NCI-H524 (cell line): ENCODE data around the gene SMIM12.
A peak's percentile ranks its signal among the peaks of the same experiment; 100 is the strongest.

Experiments used
- DNase-seq, 2 experiments: peaks; one replicate each; lab custom pipeline; 2025; lab: John Stamatoyannopoulos, UW

The SMIM12 gene

GRCh38 chr1:34859446-34860200 lies at the start of gene SMIM12:
Gene SMIM12, minus strand, starts transcription at chr1:34859749. Its CDS starts 3,772 bp downstream, at chr1:34855977.
- DNase-seq = peak; percentile 73 to 88

DNA sequence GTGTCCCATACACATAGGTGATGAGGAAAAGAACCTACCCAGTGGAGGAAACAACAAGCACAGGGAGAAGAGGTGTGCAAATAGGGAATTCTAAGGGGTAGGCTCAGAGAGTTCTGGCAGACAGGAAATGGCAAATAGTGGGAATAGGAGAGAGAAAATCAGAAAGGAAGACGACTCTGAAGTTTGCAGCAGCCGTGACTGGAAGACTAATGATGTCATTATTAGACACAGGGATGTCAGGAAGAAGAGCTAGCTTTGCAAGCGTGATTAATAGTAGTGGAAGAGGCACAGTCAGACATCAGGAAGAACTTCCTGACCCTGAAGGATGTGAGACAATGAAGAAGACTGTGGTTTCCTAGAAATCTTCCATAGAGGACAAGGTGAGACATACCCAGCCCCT lies 48.8 kb upstream of the SMIM12 start:
- no peak for DNase-seq

GRCh38 chr1:34907487-34908090 lies 48.0 kb upstream of the SMIM12 start:
- DNase-seq = no peak

GRCh38 chr1:34906756-34907155 lies 47.2 kb upstream of the SMIM12 start:
- peak; percentile 70 to 89 for DNase-seq

GRCh38 chr1:34906222-34906621 lies 46.7 kb upstream of the SMIM12 start:
- DNase-seq = peak in 1 of 2 experiments; percentile 29

GRCh38 chr1:34905098-34905459 lies 45.5 kb upstream of the SMIM12 start:
- no peak for DNase-seq

GRCh38 chr1:34904236-34905097 lies 44.9 kb upstream of the SMIM12 start:
- DNase-seq = no peak

DNA sequence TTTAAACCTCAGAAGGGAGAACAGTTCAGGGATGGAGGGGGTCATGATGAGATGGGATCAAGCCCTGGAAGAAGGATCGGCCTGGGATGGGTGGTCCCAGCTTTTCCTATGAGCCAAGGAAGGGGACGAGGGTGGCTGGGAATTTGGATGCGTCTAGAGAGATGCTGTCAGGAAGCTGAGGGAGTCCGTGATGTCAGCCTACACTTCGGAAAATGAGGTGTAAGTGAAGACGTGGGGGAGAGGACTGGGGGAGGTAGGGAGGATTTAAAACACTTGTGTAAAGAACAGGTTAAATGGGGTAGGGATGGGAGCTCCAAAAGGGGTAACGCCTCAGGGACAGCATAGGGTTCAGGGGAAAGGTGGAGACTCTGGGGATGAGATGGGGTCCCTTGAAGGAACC lies 42.4 kb upstream of the SMIM12 start:
- no peak for DNase-seq

DNA sequence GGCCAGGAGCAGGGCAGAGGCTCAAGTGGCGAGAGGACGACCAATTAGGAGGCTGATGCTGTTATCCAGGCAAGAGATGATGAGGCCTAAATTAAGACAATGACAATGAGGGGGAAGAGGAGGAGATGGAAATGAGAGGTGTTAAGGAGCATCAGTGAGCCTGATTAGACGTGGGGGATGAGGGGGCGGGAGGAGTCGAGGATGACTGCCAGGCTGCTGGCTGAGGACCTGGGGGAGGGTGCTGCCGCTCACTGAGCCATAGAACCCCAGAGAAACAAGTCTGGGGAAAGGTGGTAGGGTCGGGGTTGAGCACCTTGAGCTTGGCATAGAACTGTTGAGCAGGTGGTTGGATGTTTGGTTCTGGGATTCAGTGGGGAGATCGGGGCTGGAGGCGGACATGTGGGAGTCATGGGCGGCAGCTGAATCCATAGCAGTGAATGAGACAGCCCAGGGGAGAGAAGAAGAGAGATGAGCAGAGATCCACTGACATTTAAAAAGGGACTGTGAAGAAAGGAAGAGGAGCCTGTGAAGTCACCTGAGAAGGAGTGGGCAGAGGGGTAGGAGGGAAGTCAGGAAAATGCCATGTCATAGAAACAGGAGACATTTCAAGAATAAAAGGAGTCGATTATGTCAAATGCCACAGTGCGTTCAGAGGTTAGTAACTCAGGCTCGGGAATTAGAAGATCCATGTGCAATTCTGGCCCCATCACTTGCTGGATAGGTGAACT lies 41.4 kb upstream of the SMIM12 start:
- no peak for DNase-seq

GRCh38 chr1:34899906-34900305 lies 40.4 kb upstream of the SMIM12 start:
- no peak for DNase-seq

DNA sequence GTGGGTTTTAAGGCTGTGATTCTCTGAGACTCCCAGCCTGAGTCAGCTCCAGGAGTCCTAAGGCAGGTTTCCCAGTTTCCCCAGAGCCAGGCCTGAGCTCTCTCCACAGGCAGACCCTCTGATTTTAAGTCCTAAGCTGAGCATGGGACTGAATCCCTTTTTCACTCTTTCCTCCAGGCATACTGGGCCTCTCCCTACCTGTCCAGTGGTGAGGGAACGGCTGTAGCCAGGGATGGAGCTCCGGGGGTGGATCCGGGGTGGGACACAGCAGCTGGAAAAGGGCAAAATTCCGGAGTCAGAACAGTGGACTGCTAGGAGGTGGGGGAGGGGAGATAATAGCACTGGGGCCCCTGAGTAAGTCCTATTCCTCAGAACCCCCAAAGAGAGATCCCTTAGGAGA lies 39.9 kb upstream of the SMIM12 start:
- DNase-seq = no peak

DNA sequence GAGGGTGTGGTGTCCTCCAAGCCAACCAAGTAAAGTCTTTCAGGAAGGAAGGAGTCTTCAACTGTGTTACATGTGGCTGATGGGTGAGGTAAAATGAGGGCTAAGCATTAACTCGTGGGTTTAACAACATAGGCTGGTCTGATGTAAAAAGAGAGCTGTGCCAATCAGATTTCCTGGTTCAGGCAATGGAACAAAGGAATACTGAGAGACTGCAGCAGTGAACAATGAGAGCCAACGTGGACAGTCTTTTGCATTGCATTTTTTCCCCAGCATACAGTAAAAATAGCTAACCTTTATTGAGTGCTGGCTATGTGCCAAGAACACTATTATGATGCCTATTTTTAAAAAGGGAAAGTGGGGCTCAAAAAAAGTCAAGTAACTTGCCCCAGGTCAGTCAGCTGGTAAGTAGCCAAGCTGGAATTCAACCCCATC lies 38.8 kb upstream of the SMIM12 start:
- no peak for DNase-seq

DNA sequence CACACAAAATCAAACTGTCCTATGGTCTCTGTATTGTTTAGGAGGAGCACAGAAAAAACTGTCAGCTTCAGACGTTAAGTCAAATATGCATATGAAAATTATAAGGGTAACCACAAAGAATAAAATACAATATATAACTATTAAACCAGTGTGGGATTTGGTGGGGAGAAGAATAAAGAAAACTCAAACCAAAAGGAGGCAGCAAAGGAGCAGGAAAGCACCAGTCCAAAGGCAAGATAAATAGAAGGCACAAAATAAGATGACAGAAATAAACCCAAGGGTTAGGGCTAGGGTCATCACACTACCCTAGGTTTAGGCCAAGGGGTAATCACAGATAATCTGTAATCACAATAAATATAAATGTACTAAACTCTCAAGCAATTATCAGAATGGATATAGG lies 37.1 kb upstream of the SMIM12 start:
- DNase-seq = no peak

DNA sequence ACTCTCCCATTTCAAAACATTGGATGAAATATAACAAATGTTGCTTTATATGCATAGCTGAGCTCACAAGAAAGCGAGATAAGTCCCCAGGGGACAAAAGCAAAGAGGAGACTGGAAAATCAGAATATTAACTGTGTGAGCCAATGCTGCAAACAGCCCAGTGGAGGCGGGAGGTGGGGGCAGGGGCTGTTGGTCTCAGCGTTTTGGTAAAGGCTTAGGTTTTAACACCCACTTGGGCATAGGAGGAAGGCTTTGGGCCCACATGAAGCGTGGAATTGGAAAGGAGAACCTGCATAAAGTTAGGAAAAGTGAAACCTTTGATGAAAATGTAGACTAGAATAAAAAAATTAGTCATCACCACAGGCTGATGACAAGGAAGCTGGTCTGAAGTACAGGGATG lies 30.2 kb upstream of the SMIM12 start:
- DNase-seq = no peak

DNA sequence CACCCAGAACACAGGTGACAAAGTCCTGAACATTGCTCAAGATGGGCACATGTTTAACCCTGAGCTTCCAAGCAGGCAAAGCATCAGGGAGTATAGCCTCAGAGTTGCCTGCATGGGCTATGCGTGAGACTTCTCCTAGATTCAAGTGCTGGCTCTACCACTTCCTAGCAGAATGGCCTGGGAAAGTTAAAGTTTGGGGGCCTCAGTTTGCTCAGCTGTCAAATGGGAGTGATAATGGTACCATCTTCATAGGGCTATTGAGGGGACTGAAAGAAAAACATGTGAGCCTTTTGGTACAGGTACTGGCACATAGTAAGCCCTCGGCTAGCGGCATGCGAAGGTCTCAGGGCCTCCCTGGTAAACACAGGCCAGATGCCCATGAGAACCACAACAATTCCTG lies 28.0 kb upstream of the SMIM12 start:
- DNase-seq = no peak

DNA sequence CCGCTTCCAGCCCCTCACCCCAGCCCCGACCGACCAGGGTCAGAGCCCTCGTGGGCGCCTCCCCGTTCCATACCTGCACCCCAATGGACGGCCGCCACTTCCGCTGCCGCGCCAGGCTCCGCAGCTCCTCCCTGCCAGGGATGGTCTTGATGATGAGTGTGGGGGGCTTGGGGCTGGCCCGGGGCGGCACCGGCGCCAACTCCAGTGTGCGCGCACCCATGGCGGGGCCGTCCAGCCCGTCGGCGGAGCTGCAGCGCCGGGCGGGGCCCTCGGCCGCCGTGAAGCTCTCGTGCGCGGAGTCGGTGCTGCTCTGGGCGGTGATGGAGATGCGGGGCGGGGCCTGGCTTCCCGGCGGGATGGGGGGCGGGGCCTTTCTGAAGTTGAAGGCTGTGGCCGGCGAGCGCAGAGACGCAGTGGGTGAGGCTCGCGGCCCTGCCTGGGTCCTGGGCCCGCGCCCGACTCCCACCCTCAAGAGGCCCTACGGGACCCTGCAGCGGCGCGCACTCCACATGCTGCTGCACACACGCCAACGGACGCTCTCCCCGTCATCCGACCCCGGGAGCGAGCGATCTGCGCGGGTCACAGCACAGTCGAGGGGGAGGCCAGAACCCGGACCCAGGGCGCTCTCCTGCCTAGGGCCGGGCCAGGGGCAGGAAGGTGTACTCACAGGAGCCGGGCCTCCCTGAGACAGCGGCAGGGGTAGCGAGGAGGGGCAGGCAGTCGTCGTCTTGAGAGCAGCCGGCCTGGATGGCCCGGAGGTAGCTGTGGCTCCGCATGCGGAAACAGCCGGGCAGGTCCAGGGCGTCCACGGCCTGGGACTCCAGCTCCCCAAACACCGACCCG lies 26.1 kb upstream of the SMIM12 start:
- no peak for DNase-seq

DNA sequence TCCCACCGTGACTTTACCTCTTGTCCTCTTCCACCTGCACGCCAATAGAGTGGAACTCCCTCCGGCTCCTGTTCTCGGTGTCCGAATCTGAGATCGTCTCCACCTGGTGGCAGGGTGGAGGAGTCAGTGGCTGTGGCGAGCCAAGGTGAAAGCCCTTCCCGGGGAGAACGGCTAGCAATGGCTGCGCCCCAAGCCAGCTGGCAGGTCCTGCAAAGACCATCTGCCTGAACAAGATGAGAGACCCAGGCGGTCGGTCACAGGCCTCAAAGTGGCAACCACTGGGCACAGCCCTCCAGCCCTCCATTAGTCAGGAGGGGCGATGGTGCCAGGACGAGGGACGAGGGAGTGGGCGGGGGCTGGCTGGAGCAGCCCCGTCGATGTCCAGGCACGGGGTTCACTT lies 25.4 kb upstream of the SMIM12 start:
- no peak for DNase-seq

- DNase-seq = no peak
Measured at GRCh38 chr1:34884536-34884935, 25.0 kb upstream of the SMIM12 start.

DNA sequence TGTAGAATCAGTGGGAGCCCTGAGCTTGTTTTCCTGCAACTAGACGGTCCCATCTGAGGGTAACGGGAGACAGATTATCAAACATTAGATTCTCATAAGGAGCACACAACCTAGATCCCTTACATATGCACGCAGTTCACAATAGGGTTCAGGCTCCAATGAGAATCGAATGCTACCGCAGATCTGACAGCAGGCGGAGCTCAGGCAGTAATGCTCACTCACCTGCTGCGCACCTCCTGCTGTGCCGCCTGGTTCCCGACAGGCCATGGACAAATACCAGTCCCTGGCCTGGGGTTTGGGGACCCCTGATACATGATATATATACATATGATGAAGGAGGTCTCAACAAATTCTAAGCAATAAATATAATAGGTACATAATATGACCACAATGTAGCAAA lies 19.7 kb upstream of the SMIM12 start:
- no peak for DNase-seq

GRCh38 chr1:34876406-34876805 lies 16.9 kb upstream of the SMIM12 start:
- DNase-seq = no peak

- peak in 1 of 2 experiments; percentile 10 for DNase-seq
Measured at GRCh38 chr1:34874296-34874952, 14.9 kb upstream of the SMIM12 start.
